Stimulated activated CD4-positive, alpha-beta T cell treated with anti-CD3 and anti-CD28 coated beads, Interleukin-2, amount 100 ng/mL, for 4 hours (primary cell): ENCODE measurements around the gene DPH5.

Source experiments
- DNase-seq: peaks from one replicate; pipeline ENCODE4 v3.0.0-alpha.2; 2020; ENCODE audit warnings: low read depth

Gene DPH5

GRCh38 chr1:100941580-100942216 is 83.9 kb downstream of the DPH5 start:
- DNase-seq: no peak

GRCh38 chr1:100941098-100941527 is 84.5 kb downstream of the DPH5 start:
- no peak for DNase-seq
